KOPT-K1 (cell line): Measurements from ENCODE around the gene TRIM34.

Source experiments
- H3K27ac ChIP-seq: fragments of 200-600 bp; sonication (generic); 2 replicates; pipeline ENCODE4 v1.5.1; 2016; ENCODE audit warnings: antibody characterized with exemption, mild to moderate bottlenecking, low read depth, low read length; ENCODE audit not compliant: poor library complexity, severe bottlenecking
- H3K36me3 ChIP-seq: fragments of 200-600 bp; sonication (generic); 2 replicates; pipeline ENCODE4 v1.5.1; 2017; ENCODE audit warnings: antibody characterized with exemption, mild to moderate bottlenecking, low read length, moderate library complexity; ENCODE audit not compliant: insufficient read depth
- H3K9me3 ChIP-seq: fragments of 200-600 bp; sonication (generic); 2 replicates; pipeline ENCODE4 v1.5.1; 2017; ENCODE audit warnings: antibody characterized with exemption, low read length, mild to moderate bottlenecking; ENCODE audit not compliant: insufficient read depth, poor library complexity, severe bottlenecking

TRIM34 gene

DNA sequence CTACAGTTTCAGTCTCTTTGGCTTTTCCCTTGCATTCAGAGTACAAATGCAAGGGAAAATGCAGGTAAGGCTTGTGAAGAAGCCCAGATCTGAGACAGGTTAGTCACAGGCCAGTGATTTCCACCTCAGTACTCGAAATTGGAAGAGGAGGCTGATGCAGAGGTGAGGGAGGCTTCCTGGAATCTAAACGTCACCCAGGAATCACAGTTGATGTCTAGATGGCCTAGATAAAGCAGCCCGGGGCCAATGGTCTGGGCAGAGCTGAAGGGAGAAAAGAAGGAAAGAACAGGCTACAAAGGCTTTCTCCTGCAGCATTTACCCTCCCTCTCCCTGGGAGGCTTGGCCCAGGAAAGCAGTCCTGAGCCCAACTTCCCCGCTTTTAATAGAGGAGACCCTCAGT is 19.9 kb upstream of the TRIM34 start:
- Histone ChIP-seq H3K9me3 (no peaks in the 10 kb centered on the region), H3K27ac (no peak overlapping the region), H3K36me3 (no peaks in the 10 kb centered on the region)

DNA sequence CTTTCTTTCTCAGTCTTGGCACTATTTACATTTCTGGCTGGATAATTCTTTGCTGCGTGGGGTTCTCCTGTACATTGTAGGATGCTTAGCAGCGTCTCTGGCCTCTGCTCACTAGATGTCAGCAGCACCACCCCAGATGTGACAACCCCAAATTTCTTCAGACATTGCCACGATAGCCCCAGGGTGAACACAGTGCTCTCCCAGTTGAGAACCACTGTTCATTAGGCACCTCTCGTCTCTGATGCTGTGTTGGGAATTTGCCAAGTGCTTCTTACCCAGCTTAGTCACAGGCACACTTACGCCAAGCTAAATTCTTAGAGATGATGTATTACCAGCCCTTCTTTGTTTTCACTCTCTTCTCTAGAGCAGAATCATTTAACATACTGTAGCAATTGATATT is 19.0 kb upstream of the TRIM34 start:
- Histone ChIP-seq H3K27ac (no peak overlapping the region), H3K9me3 (no peaks in the 10 kb centered on the region), H3K36me3 (no peaks in the 10 kb centered on the region)

DNA sequence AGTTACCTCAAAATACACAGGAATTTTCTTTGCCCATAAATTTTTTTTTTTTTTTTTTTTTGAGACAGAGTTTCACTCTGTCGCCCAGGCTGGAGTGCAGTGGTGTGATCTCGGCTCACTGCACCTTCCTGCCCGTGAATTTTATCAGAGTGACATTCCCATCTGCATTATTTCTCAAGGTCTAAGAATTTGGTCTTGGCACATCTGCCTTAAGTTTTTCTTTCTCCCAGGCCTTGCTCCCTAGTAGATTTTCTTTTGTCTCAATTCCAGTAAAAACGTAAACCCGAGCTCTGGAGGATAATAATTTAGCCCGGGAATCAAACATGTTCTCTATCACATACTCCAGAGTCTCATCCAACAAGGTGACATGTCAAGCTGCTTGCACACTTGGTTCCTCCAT is 16.0 kb upstream of the TRIM34 start:
- no peak overlapping the region for H3K27ac ChIP-seq
- no peaks in the 10 kb centered on the region for H3K36me3 ChIP-seq

DNA sequence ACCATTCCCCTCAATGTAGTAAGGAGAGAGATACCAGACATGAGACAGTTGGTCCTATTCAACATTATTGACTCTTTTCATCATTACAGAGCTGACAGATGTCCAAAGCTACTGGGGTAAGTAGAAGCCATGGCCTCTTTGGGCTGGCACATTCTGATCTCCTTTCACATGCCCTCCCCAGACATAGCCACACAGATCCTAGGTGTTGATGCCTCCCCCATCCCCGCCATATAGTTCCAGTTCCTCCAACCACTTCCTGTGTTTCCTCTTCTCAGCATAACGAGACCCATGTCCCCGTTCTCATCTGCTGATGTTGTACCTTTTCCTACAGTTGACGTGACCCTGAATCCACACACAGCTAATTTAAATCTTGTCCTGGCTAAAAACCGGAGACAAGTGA is 14.4 kb upstream of the TRIM34 start:
- no peak overlapping the region for H3K27ac ChIP-seq
- H3K36me3 ChIP-seq = no peaks in the 10 kb centered on the region
- H3K9me3 ChIP-seq = no peaks in the 10 kb centered on the region

More for the DNA sequence above, 16.0 kb upstream of the TRIM34 start:
- no peaks in the 10 kb centered on the region for H3K9me3 ChIP-seq

DNA sequence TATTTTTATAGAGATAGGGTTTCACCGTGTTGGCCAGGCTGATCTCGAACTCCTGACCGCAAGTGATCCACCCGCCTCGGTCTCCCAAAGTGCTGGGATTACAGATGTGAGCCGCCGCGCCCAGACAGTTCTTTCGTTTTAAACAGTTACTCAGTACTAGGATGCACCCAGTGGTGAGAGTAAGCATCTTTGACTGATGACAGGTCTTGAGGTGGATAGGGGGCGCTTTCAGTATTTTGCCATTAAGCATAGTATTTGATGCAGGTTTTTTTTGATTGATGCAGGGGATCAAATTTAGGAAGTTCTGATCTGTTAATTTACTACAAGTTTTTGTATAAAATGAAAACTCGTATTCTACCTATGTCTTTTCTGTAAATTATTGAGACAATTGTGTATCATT is 13.2 kb upstream of the TRIM34 start:
- no peaks in the 10 kb centered on the region for H3K36me3 ChIP-seq

DNA sequence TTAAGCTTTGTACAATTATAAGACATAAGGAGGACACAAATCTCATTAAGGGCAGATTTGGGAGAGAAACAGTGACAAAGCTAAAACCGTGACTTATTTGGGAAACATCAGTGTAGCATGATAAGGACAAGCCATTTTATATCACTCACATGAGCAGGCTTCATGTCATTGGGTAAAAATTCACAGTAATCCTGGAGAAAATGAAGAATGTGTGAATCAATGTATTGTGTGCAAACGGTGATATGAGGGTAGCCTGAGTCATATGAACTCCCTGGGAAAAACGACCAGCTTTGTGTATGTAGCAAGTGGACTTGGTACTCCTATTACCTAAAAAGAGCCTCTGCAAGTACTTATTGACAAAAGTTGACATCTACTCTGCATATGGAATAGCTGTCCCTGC is 6.0 kb upstream of the TRIM34 start:
- Histone ChIP-seq H3K27ac (no peak overlapping the region), H3K9me3 (no peaks in the 10 kb centered on the region), H3K36me3 (no peaks in the 10 kb centered on the region)

More for the DNA sequence above, 13.2 kb upstream of the TRIM34 start:
- Histone ChIP-seq H3K27ac (no peak overlapping the region), H3K9me3 (no peaks in the 10 kb centered on the region)

DNA sequence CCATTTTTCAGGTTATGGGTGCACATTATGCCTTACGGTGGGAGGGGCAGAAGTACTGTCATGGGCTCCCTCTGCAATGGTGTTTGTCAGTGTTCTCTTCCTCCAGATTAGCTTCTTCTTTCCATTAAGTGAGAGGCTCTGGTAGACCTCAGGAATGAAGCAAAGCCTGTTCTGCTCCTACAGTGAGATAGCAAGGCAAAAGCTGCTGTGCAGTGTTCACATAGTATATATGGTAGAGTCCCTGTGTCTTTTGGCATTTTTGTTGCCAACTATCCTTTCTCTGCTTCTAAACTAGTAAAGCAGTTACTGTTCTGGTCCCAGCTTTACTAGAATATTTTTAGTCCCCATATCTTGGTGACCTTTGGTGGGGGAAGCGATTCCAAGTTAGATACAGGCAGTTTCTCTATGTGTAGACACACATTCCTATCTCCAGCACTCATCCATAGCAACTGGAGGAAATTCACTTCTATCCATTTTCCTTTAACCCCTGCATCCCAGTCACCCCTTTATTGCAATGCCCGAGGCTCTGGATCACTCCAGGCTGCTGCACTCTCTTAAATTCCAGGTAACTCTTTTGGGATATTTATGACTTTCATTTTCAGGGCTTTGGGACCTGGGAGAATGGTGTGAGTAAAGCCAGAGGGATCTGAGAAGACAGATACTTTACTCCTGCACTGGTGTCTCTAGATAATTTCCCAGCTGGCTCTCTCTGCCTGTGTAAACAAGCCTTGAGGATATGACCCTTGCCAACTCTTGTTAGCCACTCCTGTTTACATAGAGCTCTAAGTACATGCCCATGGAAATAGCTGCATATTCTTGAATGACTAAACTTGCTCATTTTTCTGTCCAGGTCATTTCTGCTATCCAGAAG is 3.9 kb upstream of the TRIM34 start:
- Histone ChIP-seq H3K9me3 (no peaks in the 10 kb centered on the region), H3K27ac (no peak overlapping the region), H3K36me3 (no peaks in the 10 kb centered on the region)

DNA sequence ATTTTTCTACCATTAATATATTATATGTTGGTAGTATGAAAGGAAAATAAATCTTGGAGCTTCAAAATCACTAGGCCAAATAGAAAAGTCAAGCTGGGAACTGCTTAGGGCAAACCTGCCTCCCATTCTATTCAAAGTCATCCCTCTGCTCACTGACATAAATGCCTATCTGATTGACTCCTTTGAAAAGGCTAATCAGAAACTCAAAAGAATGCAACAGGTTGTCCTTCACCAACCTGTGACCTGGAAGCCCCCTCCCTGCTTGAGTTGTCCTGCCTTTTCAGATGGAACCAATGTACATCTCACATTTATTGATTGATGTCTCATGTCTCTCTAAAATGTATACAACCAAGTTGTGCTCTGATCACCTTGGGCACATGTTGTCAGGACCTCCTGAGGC is 3.2 kb upstream of the TRIM34 start:
- H3K27ac ChIP-seq = no peak overlapping the region

DNA sequence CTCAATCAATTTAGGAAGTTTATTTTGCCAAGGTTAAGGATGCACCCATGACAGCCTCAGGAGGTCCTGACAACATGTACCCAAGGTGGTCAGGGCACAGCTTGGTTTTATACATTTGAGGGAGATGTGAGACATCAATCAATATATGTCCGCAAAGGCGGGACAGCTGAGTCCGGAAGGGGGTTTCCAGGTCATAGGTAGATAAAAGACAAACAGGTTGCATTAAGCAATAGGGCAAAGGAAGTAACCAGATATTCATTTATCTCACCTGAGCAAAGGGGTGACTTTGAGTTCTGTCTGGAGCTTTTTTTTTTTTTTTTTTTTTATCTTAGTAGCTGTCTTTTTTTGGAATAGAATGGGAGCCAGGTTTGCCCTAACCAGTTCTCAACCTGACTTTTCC is 2.0 kb upstream of the TRIM34 start:
- H3K9me3 ChIP-seq = no peaks in the 10 kb centered on the region
- H3K27ac ChIP-seq = no peak overlapping the region
- no peaks in the 10 kb centered on the region for H3K36me3 ChIP-seq

More for the DNA sequence above, 3.2 kb upstream of the TRIM34 start:
- H3K9me3 ChIP-seq = no peaks in the 10 kb centered on the region
- no peaks in the 10 kb centered on the region for H3K36me3 ChIP-seq

DNA sequence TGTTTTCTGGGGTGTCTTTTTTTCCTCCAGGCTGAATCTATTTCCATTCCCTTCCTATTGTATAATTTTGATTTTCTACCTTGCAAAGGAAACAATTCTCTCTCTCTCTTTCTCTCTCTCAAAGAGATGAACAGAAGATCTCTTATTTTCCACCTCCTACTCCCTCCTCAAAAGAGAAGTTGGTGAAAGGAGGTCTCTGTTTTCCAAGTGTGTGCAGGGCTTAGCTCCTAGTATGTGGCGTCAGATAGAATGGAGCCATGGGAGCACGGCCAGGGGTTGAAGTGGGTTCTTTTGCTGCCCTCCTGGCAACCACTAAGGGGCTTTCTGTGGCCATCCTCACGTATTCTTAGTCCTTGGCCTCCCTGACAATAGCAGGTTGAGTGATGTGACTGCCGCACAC is 480 bp downstream of the TRIM34 start:
- Histone ChIP-seq H3K27ac (peak overlapping the region; percentile 68), H3K36me3 (no peaks in the 10 kb centered on the region), H3K9me3 (no peaks in the 10 kb centered on the region)

DNA sequence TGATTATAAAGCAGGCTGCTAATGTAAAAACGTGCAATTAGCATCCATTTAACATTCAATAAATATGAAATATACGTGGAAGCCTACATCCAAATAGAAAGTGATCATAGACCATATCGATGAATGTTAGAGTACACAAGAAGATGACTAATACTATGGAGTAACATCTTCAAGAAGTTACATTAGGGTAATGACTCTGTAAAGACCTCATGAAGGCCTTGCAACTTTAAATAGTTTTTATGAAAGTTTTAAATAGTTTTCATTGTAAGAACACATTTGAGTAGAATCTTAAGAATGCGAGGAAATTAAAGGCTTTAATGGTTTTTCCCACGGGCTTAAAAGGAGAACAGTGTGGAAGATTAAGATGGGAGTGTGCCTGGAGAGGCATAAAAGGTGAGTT is 1.4 kb downstream of the TRIM34 start:
- H3K9me3 ChIP-seq = no peaks in the 10 kb centered on the region
- H3K36me3 ChIP-seq = no peaks in the 10 kb centered on the region
- no peak overlapping the region for H3K27ac ChIP-seq

DNA sequence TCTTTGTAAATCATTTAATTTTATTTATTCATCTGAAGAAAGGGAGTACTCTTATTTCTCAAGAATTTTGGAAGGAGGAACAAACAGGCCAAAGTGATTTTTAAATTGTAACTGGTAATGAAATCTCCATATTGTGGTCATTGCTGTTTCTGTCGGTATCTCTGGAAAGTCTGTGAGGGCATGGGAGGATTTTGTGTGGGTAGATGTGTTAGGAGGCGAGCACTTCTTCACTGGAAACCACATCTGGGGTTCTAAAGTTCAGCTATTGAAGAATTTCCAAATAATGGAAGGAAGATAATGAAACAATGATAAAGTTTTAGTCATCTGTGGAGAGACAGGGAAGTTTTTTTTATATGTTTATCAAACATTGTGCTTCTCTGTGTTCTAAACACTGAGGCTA is 6.6 kb downstream of the TRIM34 start:
- Histone ChIP-seq H3K36me3 (no peaks in the 10 kb centered on the region), H3K27ac (no peak overlapping the region), H3K9me3 (no peaks in the 10 kb centered on the region)

DNA sequence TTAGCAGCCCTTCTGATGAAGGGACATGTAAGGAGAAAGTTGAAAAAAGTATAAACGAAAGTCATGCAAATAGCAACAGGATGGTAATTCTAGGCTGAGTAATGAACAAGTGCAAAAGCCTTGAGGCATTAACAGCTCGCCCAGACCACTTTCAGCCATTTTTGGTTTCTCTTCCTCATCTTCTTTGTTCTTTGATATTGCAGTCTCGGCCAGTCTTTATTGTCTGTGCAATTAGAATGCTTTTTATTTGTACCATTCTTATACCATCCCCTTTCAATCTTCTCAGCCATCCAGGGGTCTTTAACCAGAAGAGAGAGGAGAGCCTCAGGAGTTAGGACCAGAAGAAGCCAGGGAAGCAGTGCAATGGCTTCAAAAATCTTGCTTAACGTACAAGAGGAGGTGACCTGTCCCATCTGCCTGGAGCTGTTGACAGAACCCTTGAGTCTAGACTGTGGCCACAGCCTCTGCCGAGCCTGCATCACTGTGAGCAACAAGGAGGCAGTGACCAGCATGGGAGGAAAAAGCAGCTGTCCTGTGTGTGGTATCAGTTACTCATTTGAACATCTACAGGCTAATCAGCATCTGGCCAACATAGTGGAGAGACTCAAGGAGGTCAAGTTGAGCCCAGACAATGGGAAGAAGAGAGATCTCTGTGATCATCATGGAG is 7.3 kb downstream of the TRIM34 start:
- no peak overlapping the region for H3K27ac ChIP-seq
- H3K9me3 ChIP-seq = no peaks in the 10 kb centered on the region
- no peaks in the 10 kb centered on the region for H3K36me3 ChIP-seq

DNA sequence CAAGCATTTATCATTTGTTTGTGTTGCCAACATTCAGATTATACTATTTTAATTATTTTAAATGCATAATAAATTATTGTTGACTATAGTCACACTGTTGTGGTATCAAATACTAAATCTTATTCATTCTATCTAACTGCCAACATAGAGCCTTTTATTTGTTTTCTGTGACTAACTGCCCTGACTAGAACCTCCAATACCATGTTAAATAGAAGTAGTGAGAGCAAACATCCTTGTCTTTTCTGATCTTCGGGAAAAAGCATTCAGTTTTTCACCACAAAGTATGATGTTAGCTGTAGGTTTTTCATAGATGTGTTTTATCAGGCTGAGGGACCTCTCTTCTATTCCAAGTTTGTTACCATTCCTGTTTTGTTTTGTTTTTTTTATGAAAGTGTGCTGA is 15.2 kb downstream of the TRIM34 start:
- no peaks in the 10 kb centered on the region for H3K9me3 ChIP-seq
- peaks cover 14% of the 10 kb centered on the region; the same call in 1 of the 2 replicates for H3K36me3 ChIP-seq
- no peak overlapping the region for H3K27ac ChIP-seq

DNA sequence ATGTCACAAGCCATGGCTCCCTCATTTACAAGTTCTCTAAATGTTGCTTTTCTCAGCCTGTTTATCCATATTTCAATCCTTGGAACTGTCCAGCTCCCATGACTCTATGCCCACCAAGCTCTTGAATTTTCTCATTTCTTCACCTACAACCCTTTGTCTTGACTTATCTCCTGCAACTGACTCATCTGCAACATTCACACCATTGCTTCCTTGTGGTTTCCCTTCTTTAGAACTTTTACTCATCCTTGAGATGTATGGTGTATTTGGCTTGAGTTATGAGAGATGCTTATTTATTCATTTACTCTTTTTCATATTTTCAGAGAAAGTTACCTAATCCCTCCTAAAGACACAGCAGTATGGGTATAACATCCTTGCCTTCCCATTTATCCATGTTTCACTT is 18.8 kb downstream of the TRIM34 start:
- Histone ChIP-seq H3K27ac (no peak overlapping the region), H3K36me3 (peaks cover 14% of the 10 kb centered on the region; the same call in 1 of the 2 replicates), H3K9me3 (no peaks in the 10 kb centered on the region)

DNA sequence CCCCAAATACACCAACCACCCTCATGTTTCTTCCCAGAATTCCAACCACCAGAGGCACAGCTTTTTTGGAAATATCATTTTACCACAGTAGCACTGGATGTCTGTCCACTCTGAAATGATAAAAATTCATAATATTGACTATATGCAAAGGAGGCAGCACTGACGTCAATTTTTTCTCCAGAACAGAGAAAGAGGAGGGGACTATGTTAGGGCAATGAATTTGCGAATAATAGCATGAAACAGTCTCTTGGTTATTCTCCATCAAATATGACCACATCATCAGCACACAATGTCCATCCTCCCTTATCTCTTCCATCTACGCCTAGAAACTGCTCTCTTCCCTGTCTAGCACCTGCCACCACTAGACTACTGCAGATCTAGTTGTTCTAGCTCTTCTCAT is 21.3 kb downstream of the TRIM34 start:
- Histone ChIP-seq H3K36me3 (peaks cover 12% of the 10 kb centered on the region; the same call in 1 of the 2 replicates), H3K9me3 (no peaks in the 10 kb centered on the region), H3K27ac (no peak overlapping the region)
